HG03064 (cell line): ENCODE measurements around the gene SAAL1.
"Not testable (repeated sequence)": the region's sequence is repeated elsewhere in the genome, so short reads cannot be mapped to it uniquely, and the experiment has no call there.

Experiments
- ATAC-seq: cut with Tn5 transposase; IDR thresholded peaks from one replicate; pipeline ENCODE4 v1.9.1; 2021; ENCODE audit warnings: low read depth; ENCODE audit not compliant: unreplicated experiment

The SAAL1 gene

GRCh38 chr11:18105802-18106574, at the start of gene SAAL1:
SAAL1 (minus strand) TSS chr11:18106082; CDS start chr11:18106041, 41 bp downstream.
- ATAC-seq: peak; percentile 95

GRCh38 chr11:18151581-18151980, 45.7 kb upstream of the SAAL1 start:
- no peak for ATAC-seq

- no peak for ATAC-seq
Measured at GRCh38 chr11:18145837-18146236, 40.0 kb upstream of the SAAL1 start.

- ATAC-seq: no peak
Measured at GRCh38 chr11:18145025-18145424, 39.1 kb upstream of the SAAL1 start.

GRCh38 chr11:18144243-18144642, 38.4 kb upstream of the SAAL1 start:
- ATAC-seq: no peak

GRCh38 chr11:18140145-18140544, 34.3 kb upstream of the SAAL1 start:
- no peak for ATAC-seq

GRCh38 chr11:18137186-18137800, 31.4 kb upstream of the SAAL1 start:
- no peak for ATAC-seq

GRCh38 chr11:18135308-18135707, 29.4 kb upstream of the SAAL1 start:
- no peak for ATAC-seq

- no peak for ATAC-seq
Measured at GRCh38 chr11:18132341-18132740, 26.5 kb upstream of the SAAL1 start, which contains the start of gene MRGPRX3. MRGPRX3 (plus strand) TSS chr11:18132571; CDS start chr11:18137203, 4,632 bp downstream.

- ATAC-seq: not testable (repeated sequence)
Measured at GRCh38 chr11:18131115-18131514, 25.2 kb upstream of the SAAL1 start.

GRCh38 chr11:18121331-18121828, 15.5 kb upstream of the SAAL1 start:
- not testable (repeated sequence) for ATAC-seq

GRCh38 chr11:18115360-18116127, 9.7 kb upstream of the SAAL1 start:
- peak; percentile 81 for ATAC-seq

GRCh38 chr11:18111005-18111404, 5.1 kb upstream of the SAAL1 start:
- ATAC-seq: no peak

- ATAC-seq: no peak
Measured at GRCh38 chr11:18108254-18108653, 2.4 kb upstream of the SAAL1 start.

- no peak for ATAC-seq
Measured at GRCh38 chr11:18106688-18107087, 806 bp upstream of the SAAL1 start.

GRCh38 chr11:18105086-18105801, 638 bp downstream of the SAAL1 start:
- no peak for ATAC-seq

GRCh38 chr11:18100926-18101656, 4.8 kb downstream of the SAAL1 start:
- no peak for ATAC-seq

GRCh38 chr11:18093959-18094358, 11.9 kb downstream of the SAAL1 start:
- no peak for ATAC-seq

GRCh38 chr11:18091731-18092130, 14.2 kb downstream of the SAAL1 start:
- ATAC-seq: no peak

- ATAC-seq: no peak
Measured at GRCh38 chr11:18088966-18089365, 16.9 kb downstream of the SAAL1 start.
